MCF 10A (cell line): ENCODE measurements around the gene ARF3. TPM values are rescaled to one million over a fixed set of nuclear protein-coding genes. Genes with fewer than 3 reads are reported as not detected.

Source experiments
- BruUV-seq: library from RNA; stranded (reverse); fragments of 400-500 nt; replicated peaks from 2 replicates; lab custom pipeline; 2021; lab: Mats Ljungman, UMichigan
- CTCF ChIA-PET: fragments of 300-600 bp; sonication (Branson Sonifier 250); formaldehyde crosslinking; extraction: SDS; loops from one replicate; lab custom pipeline; 2021; ENCODE audit warnings: antibody characterized with exemption, inconsistent platforms; lab: Yijun Ruan, JAX
- POLR2A ChIA-PET: fragments of 300-600, 350-650 bp; sonication (Branson Sonifier 250); formaldehyde crosslinking; extraction: SDS; loops from one replicate; lab custom pipeline; 2020; ENCODE audit warnings: antibody characterized with exemption, inconsistent platforms; lab: Yijun Ruan, JAX
- DNase-seq: peaks from one replicate; pipeline ENCODE4 v3.0.0-alpha.2; 2018; ENCODE audit not compliant: unreplicated experiment
- H3K27ac Mint-ChIP-seq: one replicate; pipeline ENCODE4 v1.8.0; 2022; ENCODE audit warnings: mild to moderate bottlenecking, low read depth, mixed read lengths; ENCODE audit not compliant: unreplicated experiment
- H3K27me3 Mint-ChIP-seq: one replicate; pipeline ENCODE4 v1.8.0; 2022; ENCODE audit warnings: mixed read lengths; ENCODE audit not compliant: insufficient read depth, unreplicated experiment
- H3K36me3 Mint-ChIP-seq: one replicate; pipeline ENCODE4 v1.8.0; 2022; ENCODE audit warnings: mild to moderate bottlenecking, moderate library complexity, mixed read lengths; ENCODE audit not compliant: insufficient read depth, unreplicated experiment
- H3K4me1 Mint-ChIP-seq: one replicate; pipeline ENCODE4 v1.8.0; 2022; ENCODE audit warnings: mixed read lengths; ENCODE audit not compliant: insufficient read depth, unreplicated experiment
- H3K4me3 Mint-ChIP-seq: one replicate; pipeline ENCODE4 v1.8.0; 2022; ENCODE audit warnings: mild to moderate bottlenecking, moderate library complexity, mixed read lengths; ENCODE audit not compliant: unreplicated experiment
- H3K9me3 Mint-ChIP-seq: one replicate; pipeline ENCODE4 v1.8.0; 2022; ENCODE audit warnings: mixed read lengths; ENCODE audit not compliant: unreplicated experiment
- CTCF ChIP-seq: fragments of 200-600 bp; IDR thresholded peaks from one replicate; pipeline ENCODE4 v1.8.0; 2022; ENCODE audit warnings: antibody characterized with exemption, mild to moderate bottlenecking; ENCODE audit not compliant: unreplicated experiment
- intact Hi-C: fragments of 100-400 bp; cut with micrococcal nuclease; formaldehyde crosslinking; loops from 2 replicates; pipeline ENCODE4 v1.14.1; 2022
- total RNA-seq: library from RNA; stranded (reverse); gene quantifications from 2 replicates; pipeline ENCODE4 v1.2.3, GENCODE V29; 2022

Gene ARF3
- total RNA-seq, 1 experiment from 2014 or later: 117 TPM

GRCh38 chr12:48973941-48974673 lies 16.8 kb upstream of the ARF3 start:
- no peaks in the 10 kb centered on the region for H3K36me3 Mint-ChIP-seq

GRCh38 chr12:48973531-48973930 lies 16.2 kb upstream of the ARF3 start:
- DNase-seq: no peak
- peaks cover 17% of the 10 kb centered on the region for H3K27me3 Mint-ChIP-seq
- no peaks in the 10 kb centered on the region for H3K36me3 Mint-ChIP-seq
- H3K4me1 Mint-ChIP-seq: peaks cover 20% of the 10 kb centered on the region
- CTCF ChIA-PET: interaction anchor here (1.6 kb wide), 1 partner anchor 14 kb away, joined by 8 read pairs; no protein-coding TSS in a partner anchor
- no peak overlapping the region for H3K27ac Mint-ChIP-seq
- H3K4me3 Mint-ChIP-seq: no peak overlapping the region
- no peaks in the 10 kb centered on the region for H3K9me3 Mint-ChIP-seq
- POLR2A ChIA-PET: interaction anchor here (0.6 kb wide), 1 partner anchor 38 kb away, joined by 4 read pairs; no protein-coding TSS in a partner anchor
- TF ChIP-seq CTCF: no peak
- intact Hi-C loops: no loop called here
- no TSS peak for BruUV-seq

More at GRCh38 chr12:48973941-48974673, 16.8 kb upstream of the ARF3 start:
- peak; percentile 25 for TF ChIP-seq CTCF
- H3K27ac Mint-ChIP-seq: no peak overlapping the region
- POLR2A ChIA-PET: interaction anchor here (0.6 kb wide), 1 partner anchor 38 kb away, joined by 4 read pairs; no protein-coding TSS in a partner anchor
- no peak for DNase-seq
- CTCF ChIA-PET: interaction anchor here (1.6 kb wide), 1 partner anchor 14 kb away, joined by 8 read pairs; no protein-coding TSS in a partner anchor
- BruUV-seq: no TSS peak
- H3K27me3 Mint-ChIP-seq: peaks cover 23% of the 10 kb centered on the region
- no peak overlapping the region for H3K4me3 Mint-ChIP-seq
- peaks cover 20% of the 10 kb centered on the region for H3K4me1 Mint-ChIP-seq
- intact Hi-C loops: no loop called here
- H3K9me3 Mint-ChIP-seq: no peaks in the 10 kb centered on the region

- Mint-ChIP-seq H3K4me3 (no peak overlapping the region), H3K36me3 (no peaks in the 10 kb centered on the region), H3K4me1 (peaks cover 20% of the 10 kb centered on the region), H3K27me3 (peaks cover 12% of the 10 kb centered on the region), H3K9me3 (no peaks in the 10 kb centered on the region), H3K27ac (no peak overlapping the region)
- no peak for DNase-seq
- ChIA-PET POLR2A (interaction anchor here (2.0 kb wide), 1 partner anchor 17 kb away, joined by 5 read pairs; no protein-coding TSS in a partner anchor), CTCF (interaction anchor here (0.7 to 1.6 kb wide), 2 partner anchors 15 kb away, joined by 3 to 8 read pairs; no protein-coding TSS in a partner anchor)
- no peak for TF ChIP-seq CTCF
- intact Hi-C loops: no loop called here
- BruUV-seq: no TSS peak
Measured at GRCh38 chr12:48972952-48973483, 15.7 kb upstream of the ARF3 start.
